ENCODE measurements around the gene CCSER2.
"Not testable (repeated sequence)": the region's sequence is repeated elsewhere in the genome, so short reads cannot be mapped to it uniquely, and the experiment has no call there.

Gene CCSER2

DNA sequence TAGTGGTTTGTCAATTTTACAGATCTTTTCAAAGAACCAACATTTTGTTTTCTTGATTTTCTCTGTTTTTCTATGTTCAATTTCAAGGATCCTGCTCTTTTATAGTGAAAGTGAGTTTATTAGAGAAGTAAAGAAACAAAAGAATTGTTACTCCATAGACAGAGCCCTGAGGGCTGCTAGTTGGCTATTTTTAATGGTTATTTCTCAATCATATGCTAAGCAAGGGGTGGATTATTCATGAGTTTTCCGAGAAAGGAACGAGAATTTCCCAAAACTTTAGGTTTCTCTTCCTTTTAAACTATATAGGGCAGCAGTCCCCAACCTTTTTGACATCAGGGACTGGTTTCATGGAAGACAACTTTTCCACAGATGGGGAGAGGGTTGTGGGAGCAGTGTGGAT lies 165.0 kb downstream of the CCSER2 start:
- TF ChIP-seq, protein P1, sequence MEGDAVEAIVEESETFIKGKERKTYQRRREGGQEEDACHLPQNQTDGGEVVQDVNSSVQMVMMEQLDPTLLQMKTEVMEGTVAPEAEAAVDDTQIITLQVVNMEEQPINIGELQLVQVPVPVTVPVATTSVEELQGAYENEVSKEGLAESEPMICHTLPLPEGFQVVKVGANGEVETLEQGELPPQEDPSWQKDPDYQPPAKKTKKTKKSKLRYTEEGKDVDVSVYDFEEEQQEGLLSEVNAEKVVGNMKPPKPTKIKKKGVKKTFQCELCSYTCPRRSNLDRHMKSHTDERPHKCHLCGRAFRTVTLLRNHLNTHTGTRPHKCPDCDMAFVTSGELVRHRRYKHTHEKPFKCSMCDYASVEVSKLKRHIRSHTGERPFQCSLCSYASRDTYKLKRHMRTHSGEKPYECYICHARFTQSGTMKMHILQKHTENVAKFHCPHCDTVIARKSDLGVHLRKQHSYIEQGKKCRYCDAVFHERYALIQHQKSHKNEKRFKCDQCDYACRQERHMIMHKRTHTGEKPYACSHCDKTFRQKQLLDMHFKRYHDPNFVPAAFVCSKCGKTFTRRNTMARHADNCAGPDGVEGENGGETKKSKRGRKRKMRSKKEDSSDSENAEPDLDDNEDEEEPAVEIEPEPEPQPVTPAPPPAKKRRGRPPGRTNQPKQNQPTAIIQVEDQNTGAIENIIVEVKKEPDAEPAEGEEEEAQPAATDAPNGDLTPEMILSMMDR (conservative IDR thresholded peaks at IDR 0.05): no peak
- no peak overlapping the region for H3K27ac ChIP-seq

- H3K27ac ChIP-seq: no peak overlapping the region
- TF ChIP-seq, protein P1 (conservative IDR thresholded peaks at IDR 0.05): no peak
Observed at GRCh38 chr10:84493951-84494848, 165.8 kb downstream of the CCSER2 start.

DNA sequence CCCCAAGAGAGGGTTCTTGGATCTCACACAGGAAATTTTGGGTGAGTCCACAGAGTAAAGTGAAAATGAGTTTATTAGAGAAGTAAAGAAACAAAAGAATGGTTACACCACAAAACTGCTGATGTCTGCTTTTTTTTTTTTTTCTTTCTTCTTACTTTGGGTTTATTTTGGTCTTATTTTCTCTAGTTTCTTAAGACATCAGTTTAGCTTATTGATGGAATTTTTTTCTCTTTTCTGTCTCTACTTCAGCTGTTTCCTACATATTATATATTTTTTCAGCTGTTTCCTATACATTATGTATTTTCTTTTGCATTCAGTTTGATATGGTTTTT lies 166.4 kb downstream of the CCSER2 start:
- TF ChIP-seq, protein P1 (conservative IDR thresholded peaks at IDR 0.05): no peak
- no peak overlapping the region for H3K27ac ChIP-seq

DNA sequence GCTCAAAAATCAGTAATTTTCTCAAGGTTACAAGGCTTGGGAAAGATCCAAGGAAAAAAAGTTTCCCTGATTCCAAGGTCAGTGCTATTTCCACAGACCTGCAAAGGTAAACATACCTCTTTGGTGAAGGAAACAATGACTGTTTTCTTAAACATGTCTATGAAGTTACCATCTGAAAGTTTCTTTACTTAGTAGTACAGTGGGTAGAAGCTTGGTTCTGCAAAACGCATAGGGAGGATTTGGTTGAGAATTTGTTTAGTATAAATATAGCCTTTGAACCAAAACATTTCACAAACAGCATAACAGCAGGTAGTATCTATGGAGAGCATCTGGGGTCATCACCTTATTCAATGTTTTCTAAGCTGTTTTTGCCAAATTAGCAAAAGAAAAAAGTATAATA lies 169.6 kb downstream of the CCSER2 start:
- H3K27ac ChIP-seq: no peak overlapping the region
- TF ChIP-seq, protein P1 (conservative IDR thresholded peaks at IDR 0.05): no peak

GRCh38 chr10:84499039-84499438 lies 170.7 kb downstream of the CCSER2 start:
- not testable (repeated sequence) for H3K27ac ChIP-seq

- TF ChIP-seq, protein P1 (conservative IDR thresholded peaks at IDR 0.05): no peak
- H3K27ac ChIP-seq: no peak overlapping the region
Observed at GRCh38 chr10:84499846-84500245, 171.5 kb downstream of the CCSER2 start.

DNA sequence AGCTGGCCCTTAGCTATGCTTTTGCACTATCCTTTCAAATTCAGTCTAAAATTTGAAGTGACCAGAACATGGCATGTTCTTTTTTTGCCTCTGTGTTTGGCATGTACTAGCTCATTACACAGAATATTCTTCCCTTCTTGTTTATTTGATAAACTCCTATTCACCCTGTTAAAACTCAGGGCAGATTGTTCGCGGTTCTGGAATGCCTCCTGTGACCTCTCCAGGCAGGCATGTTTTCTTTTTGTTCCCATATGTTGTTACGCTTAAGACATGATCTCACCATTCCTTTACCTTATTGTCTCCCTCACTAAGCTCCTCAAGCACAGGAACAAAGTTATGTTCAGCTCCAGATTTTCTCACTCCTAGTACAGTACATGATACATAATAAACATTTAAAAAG lies 181.7 kb downstream of the CCSER2 start:
- no peak overlapping the region for H3K27ac ChIP-seq
- TF ChIP-seq, protein P1 (conservative IDR thresholded peaks at IDR 0.05): no peak

- H3K27ac ChIP-seq: no peak overlapping the region
- TF ChIP-seq, protein P1 (conservative IDR thresholded peaks at IDR 0.05): no peak
Observed at GRCh38 chr10:84511106-84511505, 182.7 kb downstream of the CCSER2 start.
